K562 (cell line): ENCODE data around the gene SLC6A9. TPM values are rescaled to one million over a fixed set of nuclear protein-coding genes. Genes with fewer than 3 reads are reported as not detected.

Source experiments
- ATAC-seq: fragments of 200-7000 bp; cut with Tn5 transposase; 3 replicates; pipeline ENCODE4 v1.9.1; 2020; ENCODE audit warnings: moderate library complexity
- BruUV-seq: library from RNA; stranded (reverse); fragments of 400-500 nt; replicated peaks from 2 replicates; lab custom pipeline; 2021; lab: Mats Ljungman, UMichigan
- CTCF ChIA-PET: fragments of 300-600 bp; formaldehyde crosslinking; extraction: SDS; loops from one replicate; lab custom pipeline; 2021; ENCODE audit warnings: low intra/inter-chr PET ratio; lab: Yijun Ruan, JAX
- POLR2A ChIA-PET: fragments of 300-600, 350-650 bp; sonication (Branson Sonifier 250); formaldehyde crosslinking; extraction: SDS; loops from one replicate; lab custom pipeline; 2021; ENCODE audit warnings: antibody characterized with exemption, inconsistent platforms; lab: Yijun Ruan, JAX
- DNase-seq, 4 experiments: peaks; one replicate each; pipeline versions ENCODE4 v3.0.0 to v3.0.0-alpha.2; 2011 to 2018; ENCODE audit warnings: low spot score in 3 of 4, mixed read lengths in 3 of 4; ENCODE audit errors: extremely low read depth in 1 of 4
- FAIRE-seq: peaks from 2 replicates; lab custom pipeline; 2011; peaks lifted over from hg19 to GRCh38; lab: Jason Lieb, UNC
- H2AFZ ChIP-seq: 2 replicates; pipeline ENCODE4 v1.6.0; 2011; ENCODE audit warnings: low read depth, low read length, control low read depth, inconsistent platforms
- H3K27ac ChIP-seq: fragments of 200-600 bp; 3 replicates; pipeline ENCODE4 v1.8.0; 2011; ENCODE audit warnings: low read depth, mild to moderate bottlenecking, control low read depth, inconsistent platforms, low read length, moderate library complexity, mixed read lengths; ENCODE audit errors: extremely low read depth
- H3K27me3 ChIP-seq, 2 experiments: fragments of 300-600 bp in 1 of 2; 2 replicates in 1 of 2; 3 replicates in 1 of 2; pipeline versions ENCODE4 v1.6.0 to v1.8.0; 2011; ENCODE audit warnings: inconsistent platforms in 2 of 2, low read length in 2 of 2, mild to moderate bottlenecking in 1 of 2, mixed read lengths in 1 of 2, moderate library complexity in 1 of 2; ENCODE audit not compliant: control insufficient read depth in 2 of 2, insufficient read depth in 2 of 2
- H3K36me3 ChIP-seq: fragments of 300-600 bp; 3 replicates; pipeline ENCODE4 v1.8.0; 2011; ENCODE audit warnings: mild to moderate bottlenecking, low read length, inconsistent platforms; ENCODE audit not compliant: control insufficient read depth, insufficient read depth
- H3K4me1 ChIP-seq, 2 experiments: fragments of 200-600 bp in 1 of 2; replicated peaks in 1 of 2; 2 replicates in 1 of 2; 3 replicates in 1 of 2; pipeline versions ENCODE4 v1.5.1 to v1.8.0; 2011; ENCODE audit warnings: inconsistent platforms in 2 of 2, low read length in 2 of 2, mild to moderate bottlenecking in 1 of 2, mixed read lengths in 1 of 2, moderate library complexity in 1 of 2; ENCODE audit not compliant: control insufficient read depth in 2 of 2, insufficient read depth in 2 of 2
- H3K4me2 ChIP-seq: 2 replicates; pipeline ENCODE4 v1.6.1; 2011; ENCODE audit warnings: low read length, control low read depth, inconsistent platforms, mixed read lengths; ENCODE audit not compliant: insufficient read depth
- H3K4me3 ChIP-seq: fragments of 200-600 bp; sonication (generic), shearing (Covaris generic); 2 replicates; pipeline ENCODE4 v1.5.1; 2016; ENCODE audit warnings: control low read depth, inconsistent platforms
- H3K79me2 ChIP-seq: fragments of 200-600 bp; 3 replicates; pipeline ENCODE4 v1.8.0; 2011; ENCODE audit warnings: low read length, inconsistent platforms; ENCODE audit not compliant: control insufficient read depth, insufficient read depth
- H3K9ac ChIP-seq, 2 experiments: 2 replicates each; pipeline versions ENCODE4 v1.6.0 to v1.6.1; 2011; ENCODE audit warnings: low read depth in 2 of 2, low read length in 2 of 2, control low read depth in 1 of 2, inconsistent platforms in 1 of 2, mild to moderate bottlenecking in 1 of 2, mixed read lengths in 1 of 2; ENCODE audit not compliant: insufficient read depth in 1 of 2
- H3K9me1 ChIP-seq: one replicate; pipeline ENCODE4 v1.6.0; 2011; ENCODE audit warnings: inconsistent platforms, mild to moderate bottlenecking, low read length, moderate library complexity; ENCODE audit not compliant: control insufficient read depth, insufficient read depth
- H3K9me3 ChIP-seq: replicated peaks from 2 replicates; pipeline ENCODE4 v1.5.1; 2011; ENCODE audit warnings: low read depth, low read length, inconsistent platforms; ENCODE audit not compliant: control insufficient read depth, insufficient read depth
- H4K20me1 ChIP-seq: replicated peaks from 2 replicates; pipeline ENCODE4 v1.6.1; 2011; ENCODE audit warnings: low read length, inconsistent platforms, mixed read lengths; ENCODE audit not compliant: control insufficient read depth, insufficient read depth
- BRCA1 ChIP-seq, 2 experiments: fragments of 450-650 bp in 1 of 2; sonication (generic) in 1 of 2; formaldehyde crosslinking in 1 of 2; IDR thresholded peaks; 2 replicates each; pipeline versions ENCODE4 v1.5.0 to v1.6.1; 2017 to 2020; ENCODE audit warnings: mild to moderate bottlenecking in 1 of 2, missing genetic modification reagents in 1 of 2
- HEY1 ChIP-seq: fragments of 250-450 bp; sonication (Bioruptor Pico); IDR thresholded peaks from 2 replicates; pipeline ENCODE4 v1.5.0; 2020; ENCODE audit warnings: mild to moderate bottlenecking, moderate library complexity, borderline replicate concordance
- PRMT5 ChIP-seq: sonication (generic); formaldehyde crosslinking; IDR thresholded peaks from 2 replicates; pipeline ENCODE4 v1.5.0; 2020; ENCODE audit warnings: missing genetic modification reagents
- TEAD4 ChIP-seq, 2 experiments: sonication (generic) in 1 of 2; formaldehyde crosslinking in 1 of 2; IDR thresholded peaks; 2 replicates each; pipeline versions ENCODE4 v1.6.1 to v1.8.0; 2012 to 2022; ENCODE audit warnings: borderline replicate concordance in 1 of 2, inconsistent platforms in 1 of 2, low read length in 1 of 2, mild to moderate bottlenecking in 1 of 2, missing genetic modification reagents in 1 of 2
- ZBTB49 ChIP-seq: sonication (generic); formaldehyde crosslinking; IDR thresholded peaks from 2 replicates; pipeline ENCODE4 v1.8.0; 2022; ENCODE audit warnings: missing genetic modification reagents, mild to moderate bottlenecking, borderline replicate concordance
- ZNF407 ChIP-seq: fragments of 450-650 bp; IDR thresholded peaks from 2 replicates; pipeline ENCODE4 v1.6.1; 2016; ENCODE audit warnings: low read depth
- WGBS: fragments of 100-300 bp; shearing (Covaris generic); methylation state at CpG from one replicate; pipeline ENCODE4 v1.1.6; 2016; ENCODE audit warnings: low coverage, mixed read lengths; ENCODE audit not compliant: insufficient coverage; ENCODE audit errors: missing lambda C conversion rate; 5-methylcytosine and 5-hydroxymethylcytosine counted together
- in situ Hi-C: fragments of 300-500 bp; cut with MboI; formaldehyde crosslinking; loops from 4 replicates; pipeline ENCODE4 v1.15.0; 2018; ENCODE audit warnings: inconsistent platforms, mixed read lengths
- intact Hi-C: fragments of 100-400 bp; cut with micrococcal nuclease; formaldehyde crosslinking; loops from 2 replicates; pipeline ENCODE4 v1.14.2; 2022
- polyA plus RNA-seq, 8 experiments: library from polyadenylated mRNA; depleted of rRNA in 4 of 8; stranded (reverse) in 5 of 8; unstranded in 3 of 8; fragments of >200 nt; fragmentation: Nextera tagmentation in 2 of 8; fragmentation: Illumina TruSeq in 1 of 8; extraction: Ambion mirVana in 2 of 8; extraction: Trizol in 1 of 8; gene quantifications; 2 replicates each; pipeline versions ENCODE4 v1.2.1 to v1.2.3, GENCODE V29; 2011 to 2014; ENCODE audit warnings: inconsistent platforms in 1 of 8, missing spikeins in 1 of 8
- total RNA-seq, 7 experiments: library from RNA; depleted of rRNA in 6 of 7; stranded (reverse); fragments of >200 nt in 6 of 7; fragmentation: Illumina TruSeq in 2 of 7; extraction: Trizol in 2 of 7; gene quantifications; 2 replicates each; pipeline versions ENCODE4 v1.2.1 to v1.2.3, GENCODE V29; 2011 to 2021; ENCODE audit warnings: low replicate concordance in 1 of 7

The SLC6A9 gene
- total and polyA plus RNA-seq, 9 of the 15 experiments (the other 6 are each of a cell fraction or from before 2014, with no cell fraction given) = 0.17 to 18.7 (median 2.9) TPM

- in situ Hi-C loops = no loop called here
- Histone ChIP-seq H2AFZ (no peak overlapping the region), H3K9ac (no peak overlapping the region), H3K36me3 (no peaks in the 10 kb centered on the region), H3K27ac (no peak overlapping the region), H3K4me1 (peaks cover 4 to 7% of the 10 kb centered on the region in 2 experiments; a peak in 3 of 5 replicates), H3K4me3 (no peak overlapping the region), H3K9me1 (no peaks in the 10 kb centered on the region), H3K4me2 (no peak overlapping the region), H3K27me3 (peaks cover 18 to 22% of the 10 kb centered on the region in 2 experiments; a peak in 3 of 5 replicates), H3K79me2 (no peaks in the 10 kb centered on the region), H4K20me1 (no peaks in the 10 kb centered on the region; the same call in 1 of the 2 replicates), H3K9me3 (no peaks in the 10 kb centered on the region)
- intact Hi-C loops = no loop called here
- no TSS peak for BruUV-seq
- WGBS = 9% methylated on average over 2 of the region's 2 CpGs
- ChIA-PET CTCF (no interaction called here), POLR2A (no interaction called here)
- FAIRE-seq (no peak), DNase-seq (no peak), ATAC-seq (peak; percentile 57; the same call in 2 of the 3 replicates)
- TF ChIP-seq HEY1 (CRISPR knock-in tag) = no peak
- no peak for TF ChIP-seq ZBTB49
- TF ChIP-seq ZNF407 = no peak
- no peak for TF ChIP-seq PRMT5
- TF ChIP-seq TEAD4 (IDR thresholded peaks at IDR 0.05; ENCODE audit: low read length) = no peak
- TF ChIP-seq TEAD4 (CRISPR knock-in tag; IDR thresholded peaks at IDR 0.05; ENCODE audit: borderline replicate concordance) = no peak
- TF ChIP-seq BRCA1 (IDR thresholded peaks at IDR 0.05) = no peak
- TF ChIP-seq BRCA1 (CRISPR knock-in tag; IDR thresholded peaks at IDR 0.05) = no peak
Observed at GRCh38 chr1:44073528-44073927, 42.3 kb upstream of the SLC6A9 start.
